HG03175 (cell line): ENCODE results near the gene CMSS1.

Source experiments
- ATAC-seq: cut with Tn5 transposase; IDR thresholded peaks from one replicate; pipeline ENCODE4 v1.9.1; 2021; ENCODE audit warnings: mild to moderate bottlenecking, moderate library complexity; ENCODE audit not compliant: unreplicated experiment

CMSS1 gene

GRCh38 chr3:99928771-99929744, 111.4 kb downstream of the CMSS1 start:
- ATAC-seq: no peak

- ATAC-seq: no peak
Measured at GRCh38 chr3:99929745-99930139, 112.1 kb downstream of the CMSS1 start.

GRCh38 chr3:99931059-99931458, 113.4 kb downstream of the CMSS1 start:
- no peak for ATAC-seq

GRCh38 chr3:99933971-99934750, 116.5 kb downstream of the CMSS1 start:
- no peak for ATAC-seq

- no peak for ATAC-seq
Measured at GRCh38 chr3:99934975-99935797, 117.5 kb downstream of the CMSS1 start.

GRCh38 chr3:99938270-99938911, 120.7 kb downstream of the CMSS1 start:
- peak; percentile 56 for ATAC-seq

- ATAC-seq: no peak
Measured at GRCh38 chr3:99939876-99940275, 122.2 kb downstream of the CMSS1 start.

GRCh38 chr3:99940350-99940749, 122.7 kb downstream of the CMSS1 start:
- ATAC-seq: no peak

- ATAC-seq: no peak
Measured at GRCh38 chr3:99941211-99941610, 123.5 kb downstream of the CMSS1 start.

- ATAC-seq: no peak
Measured at GRCh38 chr3:99943931-99944761, 126.5 kb downstream of the CMSS1 start.

- no peak for ATAC-seq
Measured at GRCh38 chr3:99945328-99945995, 127.8 kb downstream of the CMSS1 start.

- no peak for ATAC-seq
Measured at GRCh38 chr3:99947356-99947755, 129.7 kb downstream of the CMSS1 start.

- no peak for ATAC-seq
Measured at GRCh38 chr3:99948467-99949089, 130.9 kb downstream of the CMSS1 start.

- ATAC-seq: no peak
Measured at GRCh38 chr3:99949956-99950670, 132.5 kb downstream of the CMSS1 start.

GRCh38 chr3:99950921-99951320, 133.3 kb downstream of the CMSS1 start:
- no peak for ATAC-seq

GRCh38 chr3:99951701-99952100, 134.0 kb downstream of the CMSS1 start:
- ATAC-seq: no peak

- ATAC-seq: no peak
Measured at GRCh38 chr3:99952306-99952705, 134.6 kb downstream of the CMSS1 start.

GRCh38 chr3:99953596-99953995, 135.9 kb downstream of the CMSS1 start:
- ATAC-seq: no peak
